ENCODE measurements around the gene ZNF653. TPM values are rescaled to one million over a fixed set of nuclear protein-coding genes. Genes with fewer than 3 reads are reported as not detected.
"Not testable (repeated sequence)": the region's sequence is repeated elsewhere in the genome, so short reads cannot be mapped to it uniquely, and the experiment has no call there.

Gene ZNF653
- polyA plus RNA-seq, 2 donors, result 6.2 to 9.2 TPM

DNA sequence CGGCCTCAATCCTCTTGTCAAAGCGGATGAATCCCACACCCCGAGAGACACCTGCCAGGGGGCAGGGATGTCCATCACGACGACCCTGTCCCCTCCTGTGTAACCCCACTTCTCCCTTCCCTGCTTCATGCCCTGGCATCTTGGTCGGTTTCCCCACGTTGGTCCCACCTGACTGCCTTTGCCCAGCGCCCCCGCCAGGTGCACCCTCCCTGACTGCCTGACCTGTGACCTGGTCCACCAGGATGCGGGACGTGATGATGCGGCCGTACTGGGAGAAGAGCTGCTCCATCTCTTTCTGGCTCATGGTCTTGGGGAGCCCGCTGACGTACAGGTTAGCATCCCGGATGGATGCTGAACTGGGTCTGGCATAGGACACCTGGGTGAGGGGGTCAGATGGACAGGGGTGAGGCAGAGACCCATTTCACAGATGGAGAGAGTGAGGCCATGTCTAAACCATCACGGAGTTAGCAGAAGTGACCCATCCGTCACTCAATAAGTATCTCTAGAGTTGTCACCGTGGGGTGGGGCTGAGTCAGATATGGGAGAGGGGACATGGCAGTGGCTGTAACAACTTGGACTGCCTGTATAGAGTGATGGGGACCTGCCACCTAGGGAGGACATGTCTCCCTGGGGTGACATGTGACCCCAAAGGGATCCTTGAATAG is 47.3 kb downstream of the ZNF653 start:
- Histone ChIP-seq H3K9me3 (ENCODE audit: control insufficient read depth in 2 of 2, insufficient read depth in 1 of 2, low read depth in 1 of 2, low read length in 1 of 2) (no peaks in the 10 kb centered on the region), H3K27me3 (ENCODE audit: control insufficient read depth in 1 of 2, insufficient read depth in 2 of 2, low read length in 2 of 2) (no peaks in the 10 kb centered on the region), H3K36me3 (ENCODE audit: control insufficient read depth in 2 of 2, insufficient read depth in 2 of 2, low read length in 1 of 2) (no peaks in the 10 kb centered on the region), H3K27ac (ENCODE audit: low read depth in 2 of 2, low read length in 1 of 2) (no peak overlapping the region), H3K4me3 (ENCODE audit: low read depth in 1 of 2, low read length in 2 of 2) (no peak overlapping the region), H3K4me1 (ENCODE audit: control insufficient read depth in 2 of 2, insufficient read depth in 2 of 2, low read length in 1 of 2) (no peaks in the 10 kb centered on the region)
- 83 to 86% methylated on average over 19 of the region's 19 CpGs for WGBS, 2 donors

DNA sequence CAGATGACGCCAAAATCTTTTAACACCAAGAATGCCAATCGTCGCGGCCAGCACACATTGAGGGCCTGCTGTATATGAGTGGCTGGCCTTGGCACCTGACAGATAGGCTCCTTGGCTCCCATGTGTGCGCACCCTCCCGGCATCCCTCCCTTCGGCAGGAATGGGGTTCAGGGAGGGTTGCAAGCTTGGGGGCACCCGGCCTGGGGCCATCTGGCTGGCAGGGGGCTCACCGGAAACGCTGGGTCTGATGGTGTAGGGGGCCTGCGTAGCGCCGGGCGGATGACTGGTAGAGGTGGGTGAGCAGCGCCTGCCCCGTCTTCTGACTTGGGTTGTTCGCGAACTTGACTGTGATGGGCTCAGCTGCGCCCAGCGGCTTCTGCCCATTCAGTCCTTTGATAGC is 47.8 kb downstream of the ZNF653 start:
- Histone ChIP-seq H3K4me1 (ENCODE audit: control insufficient read depth in 2 of 2, insufficient read depth in 2 of 2, low read length in 1 of 2) (no peaks in the 10 kb centered on the region), H3K27ac (ENCODE audit: low read depth in 2 of 2, low read length in 1 of 2) (no peak overlapping the region), H3K27me3 (ENCODE audit: control insufficient read depth in 1 of 2, insufficient read depth in 2 of 2, low read length in 2 of 2) (no peaks in the 10 kb centered on the region), H3K9me3 (ENCODE audit: control insufficient read depth in 2 of 2, insufficient read depth in 1 of 2, low read depth in 1 of 2, low read length in 1 of 2) (no peaks in the 10 kb centered on the region), H3K36me3 (ENCODE audit: control insufficient read depth in 2 of 2, insufficient read depth in 2 of 2, low read length in 1 of 2) (no peaks in the 10 kb centered on the region), H3K4me3 (ENCODE audit: low read depth in 1 of 2, low read length in 2 of 2) (no peak overlapping the region)
- WGBS, 2 donors, result 82 to 88% methylated on average over 19 to 20 of the region's 20 CpGs

DNA sequence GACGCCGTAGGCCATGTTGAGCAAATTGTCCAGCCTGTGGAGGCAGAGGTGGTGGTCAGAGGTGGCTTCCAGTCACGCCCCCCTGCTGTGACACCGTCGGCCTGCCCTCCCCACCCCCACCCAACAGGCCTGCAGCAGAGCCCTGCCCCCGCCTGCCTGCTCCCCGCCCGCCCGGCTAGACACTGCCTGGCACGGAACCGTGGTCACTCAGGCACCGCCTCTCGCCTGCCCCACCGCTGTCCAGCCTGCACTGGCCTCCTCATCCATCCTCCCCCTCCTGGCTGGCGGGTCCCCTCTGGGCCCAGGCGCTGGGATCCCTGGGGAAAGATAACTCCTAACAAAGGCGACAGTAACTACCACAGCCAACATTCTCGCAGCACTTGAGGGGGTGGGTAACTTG is 48.5 kb downstream of the ZNF653 start:
- H3K27ac ChIP-seq (ENCODE audit: low read depth in 2 of 2, low read length in 1 of 2), result no peak overlapping the region
- 35 to 36% methylated on average over 15 to 18 of the region's 18 CpGs for WGBS, 2 donors
- no peak overlapping the region for H3K4me3 ChIP-seq (ENCODE audit: low read depth in 1 of 2, low read length in 2 of 2)
- no peaks in the 10 kb centered on the region for H3K9me3 ChIP-seq (ENCODE audit: control insufficient read depth in 2 of 2, insufficient read depth in 1 of 2, low read depth in 1 of 2, low read length in 1 of 2)
- H3K4me1 ChIP-seq (ENCODE audit: control insufficient read depth in 2 of 2, insufficient read depth in 2 of 2, low read length in 1 of 2), result no peaks in the 10 kb centered on the region
- H3K27me3 ChIP-seq (ENCODE audit: control insufficient read depth in 1 of 2, insufficient read depth in 2 of 2, low read length in 2 of 2), result no peaks in the 10 kb centered on the region
- H3K36me3 ChIP-seq (ENCODE audit: control insufficient read depth in 2 of 2, insufficient read depth in 2 of 2, low read length in 1 of 2), result no peaks in the 10 kb centered on the region

DNA sequence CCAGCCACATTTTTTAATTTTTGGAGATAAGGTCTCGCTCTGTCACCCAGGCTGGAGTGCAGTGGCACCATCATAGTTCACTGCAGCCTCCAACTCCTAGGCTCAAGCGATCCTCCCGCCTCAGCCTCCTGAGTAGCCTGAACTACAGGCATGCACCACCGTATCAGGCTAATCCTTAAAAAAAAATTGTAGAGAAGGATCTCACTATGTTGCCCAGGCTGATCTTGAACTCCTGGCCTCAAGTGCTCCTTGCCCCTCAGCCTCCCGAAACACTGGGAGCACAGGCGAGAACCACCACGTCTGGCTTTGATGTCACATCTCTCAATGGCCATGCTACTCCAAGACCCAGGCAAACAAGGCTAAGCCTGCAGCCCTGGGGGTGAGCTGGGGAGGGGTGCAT is 49.0 kb downstream of the ZNF653 start:
- Histone ChIP-seq H3K27me3 (ENCODE audit: control insufficient read depth in 1 of 2, insufficient read depth in 2 of 2, low read length in 2 of 2) (no peaks in the 10 kb centered on the region), H3K9me3 (ENCODE audit: control insufficient read depth in 2 of 2, insufficient read depth in 1 of 2, low read depth in 1 of 2, low read length in 1 of 2) (no peaks in the 10 kb centered on the region), H3K4me3 (ENCODE audit: low read depth in 1 of 2, low read length in 2 of 2) (no peak overlapping the region), H3K27ac (ENCODE audit: low read depth in 2 of 2, low read length in 1 of 2) (no peak overlapping the region), H3K36me3 (ENCODE audit: control insufficient read depth in 2 of 2, insufficient read depth in 2 of 2, low read length in 1 of 2) (no peaks in the 10 kb centered on the region), H3K4me1 (ENCODE audit: control insufficient read depth in 2 of 2, insufficient read depth in 2 of 2, low read length in 1 of 2) (no peaks in the 10 kb centered on the region)
- WGBS, 2 donors, result 87 to 88% methylated on average over 7 of the region's 7 CpGs

DNA sequence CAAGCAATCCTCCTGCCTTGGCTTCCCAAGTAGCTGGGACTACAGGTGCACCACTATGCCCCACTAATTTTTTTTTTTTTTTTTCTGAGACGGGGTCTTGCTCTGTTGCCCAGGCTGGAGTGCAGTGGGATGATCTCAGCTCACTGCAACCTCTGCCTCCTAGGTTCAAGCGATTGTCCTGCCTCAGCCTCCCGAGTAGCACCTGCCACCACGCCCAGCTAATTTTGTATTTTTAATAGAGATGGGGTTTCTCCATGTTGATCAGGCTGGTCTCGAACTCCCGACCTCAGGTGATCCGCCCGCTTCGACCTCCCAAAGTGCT is 50.4 kb downstream of the ZNF653 start:
- not testable (repeated sequence) for H3K36me3 ChIP-seq (ENCODE audit: control insufficient read depth in 2 of 2, insufficient read depth in 2 of 2, low read length in 1 of 2); H3K27ac ChIP-seq (ENCODE audit: low read depth in 2 of 2, low read length in 1 of 2); H3K4me3 ChIP-seq (ENCODE audit: low read depth in 1 of 2, low read length in 2 of 2); H3K9me3 ChIP-seq (ENCODE audit: control insufficient read depth in 2 of 2, insufficient read depth in 1 of 2, low read depth in 1 of 2, low read length in 1 of 2); H3K4me1 ChIP-seq (ENCODE audit: control insufficient read depth in 2 of 2, insufficient read depth in 2 of 2, low read length in 1 of 2); H3K27me3 ChIP-seq (ENCODE audit: control insufficient read depth in 1 of 2, insufficient read depth in 2 of 2, low read length in 2 of 2)
- 85 to 87% methylated on average over 9 of the region's 9 CpGs for WGBS, 2 donors

DNA sequence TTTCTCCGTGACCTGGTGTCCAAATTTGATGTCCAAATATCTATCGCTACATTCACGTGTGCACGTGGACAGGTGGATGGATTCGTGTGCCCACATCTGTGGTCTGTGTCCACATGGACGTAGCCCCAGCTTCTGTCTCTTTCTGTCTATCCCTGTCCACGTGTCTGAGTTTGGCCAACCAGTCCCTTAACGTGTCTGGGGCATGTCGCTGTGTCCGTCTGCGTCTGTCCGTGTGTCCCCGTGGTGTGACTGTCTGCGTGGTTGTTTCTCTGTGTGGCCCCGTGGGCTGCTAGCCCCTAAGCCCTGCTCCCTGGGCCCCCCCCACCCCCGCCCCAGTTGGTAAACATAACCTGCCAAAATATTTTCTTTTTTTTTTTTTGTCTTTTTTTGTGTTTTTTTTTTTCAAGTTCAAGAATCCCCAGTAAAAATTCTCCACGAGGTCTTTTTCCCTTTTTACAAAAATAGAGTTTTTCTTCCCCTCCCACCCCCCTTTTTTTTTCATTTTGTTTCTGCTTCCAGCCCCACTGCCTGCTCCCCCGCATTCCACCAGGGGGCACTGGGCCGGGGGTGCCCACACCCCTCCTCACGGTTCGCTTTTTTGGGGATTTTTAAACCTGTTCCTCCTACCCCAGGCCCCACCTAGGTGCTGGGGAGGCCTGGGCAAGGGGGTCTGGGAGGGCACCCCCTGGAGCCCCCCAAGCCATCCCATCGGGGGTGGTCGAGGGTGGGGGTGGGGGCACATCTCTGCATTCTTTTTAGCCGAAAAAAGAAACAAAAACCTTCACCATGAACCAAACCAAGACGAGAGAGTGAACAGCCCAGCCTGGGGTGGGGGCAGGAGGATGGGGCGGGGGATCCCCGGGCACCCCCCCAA is 51.9 kb downstream of the ZNF653 start:
- Histone ChIP-seq H3K27me3 (ENCODE audit: control insufficient read depth in 1 of 2, insufficient read depth in 2 of 2, low read length in 2 of 2) (no peaks in the 10 kb centered on the region), H3K27ac (ENCODE audit: low read depth in 2 of 2, low read length in 1 of 2) (no peak overlapping the region), H3K4me3 (ENCODE audit: low read depth in 1 of 2, low read length in 2 of 2) (no peak overlapping the region), H3K4me1 (ENCODE audit: control insufficient read depth in 2 of 2, insufficient read depth in 2 of 2, low read length in 1 of 2) (no peaks in the 10 kb centered on the region), H3K36me3 (ENCODE audit: control insufficient read depth in 2 of 2, insufficient read depth in 2 of 2, low read length in 1 of 2) (peaks cover 3 to 10% of the 10 kb centered on the region in 2 donors), H3K9me3 (ENCODE audit: control insufficient read depth in 2 of 2, insufficient read depth in 1 of 2, low read depth in 1 of 2, low read length in 1 of 2) (no peaks in the 10 kb centered on the region)
- WGBS, 2 donors, result 50 to 54% methylated on average over 26 to 27 of the region's 27 CpGs

DNA sequence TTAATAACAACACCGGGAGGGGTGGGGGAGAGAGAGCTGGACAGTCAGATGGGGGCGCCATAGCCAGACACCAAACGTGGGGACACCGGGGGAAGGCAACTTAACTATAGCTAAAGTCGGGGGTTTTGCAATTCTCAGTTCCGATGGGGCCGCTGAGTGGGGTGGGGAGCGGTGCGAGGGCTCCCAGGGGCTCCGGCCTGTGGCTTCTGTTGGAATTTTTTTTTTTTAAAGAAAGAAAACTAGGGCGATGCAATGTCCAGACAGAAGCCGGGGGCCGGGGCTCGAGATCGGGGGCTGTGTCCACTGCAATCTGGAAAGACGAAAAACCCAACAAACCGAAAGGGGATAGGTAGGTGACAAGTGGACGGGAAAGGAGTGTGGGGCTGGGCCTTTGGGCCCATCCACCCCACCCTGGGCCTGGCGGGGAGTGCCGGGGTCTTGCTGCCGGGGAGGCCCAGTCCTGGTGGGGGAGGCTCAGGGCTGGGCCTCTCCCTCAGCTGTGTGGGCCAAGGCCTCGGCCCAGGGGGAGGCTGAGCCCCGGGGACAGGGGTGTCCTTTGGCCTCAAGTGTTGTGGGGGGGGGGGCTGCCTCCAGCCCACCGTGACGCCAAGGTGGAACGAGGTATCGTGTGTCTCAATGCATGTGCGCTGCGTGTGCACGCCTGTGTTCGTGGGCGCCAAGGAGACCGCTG is 52.9 kb downstream of the ZNF653 start:
- Histone ChIP-seq H3K36me3 (ENCODE audit: control insufficient read depth in 2 of 2, insufficient read depth in 2 of 2, low read length in 1 of 2) (peaks cover 11 to 19% of the 10 kb centered on the region in 2 donors), H3K27me3 (ENCODE audit: control insufficient read depth in 1 of 2, insufficient read depth in 2 of 2, low read length in 2 of 2) (no peaks in the 10 kb centered on the region), H3K4me3 (ENCODE audit: low read depth in 1 of 2, low read length in 2 of 2) (no peak overlapping the region), H3K27ac (ENCODE audit: low read depth in 2 of 2, low read length in 1 of 2) (no peak overlapping the region), H3K9me3 (ENCODE audit: control insufficient read depth in 2 of 2, insufficient read depth in 1 of 2, low read depth in 1 of 2, low read length in 1 of 2) (no peaks in the 10 kb centered on the region), H3K4me1 (ENCODE audit: control insufficient read depth in 2 of 2, insufficient read depth in 2 of 2, low read length in 1 of 2) (no peaks in the 10 kb centered on the region)
- WGBS, 2 donors, result 81 to 84% methylated on average over 31 to 33 of the region's 33 CpGs

DNA sequence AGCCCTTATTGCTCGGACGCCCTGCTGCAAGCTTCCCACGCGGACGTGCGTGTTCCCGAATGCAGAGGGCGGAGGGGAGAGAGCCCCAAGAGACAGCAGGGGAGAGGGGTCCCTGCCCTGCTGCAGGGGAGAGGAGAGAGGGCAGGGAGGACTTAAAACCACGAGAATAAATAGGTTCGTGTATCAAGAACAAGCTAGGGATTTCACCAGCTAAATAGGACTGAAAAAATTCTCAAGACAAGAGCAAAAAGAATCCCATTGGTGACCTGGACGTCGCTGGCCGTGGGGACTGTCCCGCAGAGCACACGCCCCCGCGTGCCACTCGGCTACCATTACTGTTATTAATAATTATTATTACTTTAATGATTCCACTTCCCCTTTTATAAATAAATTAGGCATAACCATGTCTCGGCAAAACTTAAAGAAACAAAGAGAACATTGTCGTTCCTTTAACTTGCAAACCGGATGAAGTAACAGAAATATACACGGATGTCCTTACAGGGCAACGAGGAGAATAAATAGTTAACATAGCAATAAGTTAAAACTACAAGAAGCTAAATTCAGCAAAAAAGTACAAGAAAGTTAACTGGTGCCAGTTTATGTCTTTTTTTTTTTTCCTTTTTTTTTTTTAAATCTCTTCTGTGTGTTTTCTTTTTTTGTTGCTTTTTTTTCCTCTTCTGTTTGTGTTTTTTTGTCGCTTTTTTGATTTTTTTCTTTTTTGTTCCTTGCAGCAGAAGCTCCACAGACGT is 53.6 kb downstream of the ZNF653 start:
- no peaks in the 10 kb centered on the region for H3K4me1 ChIP-seq (ENCODE audit: control insufficient read depth in 2 of 2, insufficient read depth in 2 of 2, low read length in 1 of 2)
- WGBS, 2 donors, result 37 to 39% methylated on average over 25 of the region's 25 CpGs
- no peak overlapping the region for H3K4me3 ChIP-seq (ENCODE audit: low read depth in 1 of 2, low read length in 2 of 2)
- no peaks in the 10 kb centered on the region for H3K27me3 ChIP-seq (ENCODE audit: control insufficient read depth in 1 of 2, insufficient read depth in 2 of 2, low read length in 2 of 2)
- no peaks in the 10 kb centered on the region for H3K9me3 ChIP-seq (ENCODE audit: control insufficient read depth in 2 of 2, insufficient read depth in 1 of 2, low read depth in 1 of 2, low read length in 1 of 2)
- peaks cover 12 to 26% of the 10 kb centered on the region in 2 donors for H3K36me3 ChIP-seq (ENCODE audit: control insufficient read depth in 2 of 2, insufficient read depth in 2 of 2, low read length in 1 of 2)
- H3K27ac ChIP-seq (ENCODE audit: low read depth in 2 of 2, low read length in 1 of 2), result no peak overlapping the region

DNA sequence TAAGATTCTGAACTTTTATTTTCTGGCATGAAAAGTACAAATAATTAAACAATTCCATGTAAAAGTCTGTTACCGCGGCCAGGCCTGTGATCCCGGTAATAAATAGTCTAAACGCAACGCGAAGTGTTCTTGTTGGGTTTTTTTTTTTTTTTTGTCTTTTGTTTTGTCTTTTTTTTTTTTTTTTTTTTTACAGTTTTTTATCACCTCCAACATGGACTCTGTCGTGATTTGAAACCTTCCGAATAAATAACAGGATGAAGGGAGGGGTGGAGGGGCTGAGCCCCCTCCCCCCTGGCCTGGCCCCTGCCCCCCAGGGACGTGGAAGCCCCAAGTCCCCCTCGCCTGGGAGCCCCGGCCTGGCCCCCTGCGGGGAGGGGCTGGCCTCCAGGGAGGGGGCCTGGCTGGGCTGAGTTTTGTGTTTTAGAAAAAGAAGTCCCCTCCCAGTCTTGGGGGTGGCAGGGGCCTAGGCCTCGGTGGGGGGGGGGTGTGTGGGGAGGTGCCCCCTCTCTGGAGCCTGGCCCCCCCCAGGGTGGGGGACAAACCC is 54.2 kb downstream of the ZNF653 start:
- Histone ChIP-seq H3K4me1 (ENCODE audit: control insufficient read depth in 2 of 2, insufficient read depth in 2 of 2, low read length in 1 of 2) (no peaks in the 10 kb centered on the region), H3K36me3 (ENCODE audit: control insufficient read depth in 2 of 2, insufficient read depth in 2 of 2, low read length in 1 of 2) (peaks cover 12 to 30% of the 10 kb centered on the region in 2 donors), H3K9me3 (ENCODE audit: control insufficient read depth in 2 of 2, insufficient read depth in 1 of 2, low read depth in 1 of 2, low read length in 1 of 2) (no peaks in the 10 kb centered on the region), H3K27ac (ENCODE audit: low read depth in 2 of 2, low read length in 1 of 2) (no peak overlapping the region), H3K4me3 (ENCODE audit: low read depth in 1 of 2, low read length in 2 of 2) (no peak overlapping the region), H3K27me3 (ENCODE audit: control insufficient read depth in 1 of 2, insufficient read depth in 2 of 2, low read length in 2 of 2) (no peaks in the 10 kb centered on the region)
- WGBS, 2 donors, result 33 to 42% methylated on average over 12 to 13 of the region's 13 CpGs

All from esophagus (tissue), 2 donors.